ENCODE results near the gene BRF1.
A peak's percentile ranks its signal among the peaks of the same experiment; 100 is the strongest.

Gene BRF1

GRCh38 chr14:105207996-105208737, 92.6 kb downstream of the BRF1 start:
- DNase-seq, result no peak

- DNase-seq, result no peak
Measured at GRCh38 chr14:105207460-105207901, 93.3 kb downstream of the BRF1 start.

GRCh38 chr14:105206873-105207272, 93.9 kb downstream of the BRF1 start:
- no peak for DNase-seq

GRCh38 chr14:105205673-105206208, 95.1 kb downstream of the BRF1 start:
- no peak for DNase-seq

- no peak for DNase-seq
Measured at GRCh38 chr14:105204931-105205672, 95.7 kb downstream of the BRF1 start.

GRCh38 chr14:105204206-105204930, 96.4 kb downstream of the BRF1 start:
- DNase-seq, result no peak

- no peak for DNase-seq
Measured at GRCh38 chr14:105203701-105204100, 97.1 kb downstream of the BRF1 start.

- peak; percentile 62 for DNase-seq
Measured at GRCh38 chr14:105203057-105203531, 97.7 kb downstream of the BRF1 start.

GRCh38 chr14:105201925-105202513, 98.8 kb downstream of the BRF1 start:
- peak; percentile 23 for DNase-seq

GRCh38 chr14:105201156-105201924, 99.5 kb downstream of the BRF1 start:
- no peak for DNase-seq

- DNase-seq, result no peak
Measured at GRCh38 chr14:105200641-105201040, 100.2 kb downstream of the BRF1 start.

GRCh38 chr14:105200074-105200473, 100.7 kb downstream of the BRF1 start:
- no peak for DNase-seq

GRCh38 chr14:105199093-105199492, 101.7 kb downstream of the BRF1 start:
- DNase-seq, result no peak

- no peak for DNase-seq
Measured at GRCh38 chr14:105198588-105198987, 102.2 kb downstream of the BRF1 start.

GRCh38 chr14:105197211-105197641, 103.6 kb downstream of the BRF1 start:
- DNase-seq, result no peak

- DNase-seq, result no peak
Measured at GRCh38 chr14:105196265-105196960, 104.4 kb downstream of the BRF1 start.

GRCh38 chr14:105195522-105196264, 105.1 kb downstream of the BRF1 start:
- DNase-seq, result no peak

GRCh38 chr14:105195051-105195450, 105.8 kb downstream of the BRF1 start:
- DNase-seq, result no peak

GRCh38 chr14:105193916-105194782, 106.7 kb downstream of the BRF1 start:
- no peak for DNase-seq

Data from CD4-positive, alpha-beta T cell treated with Interleukin-10 for 1 hour (primary cell).